HepG2 (cell line): ENCODE results near the gene MOGAT3. TPM values are rescaled to one million over a fixed set of nuclear protein-coding genes. Genes with fewer than 3 reads are reported as not detected.

Experiments
- ATAC-seq: fragments of 200-7000 bp; cut with Tn5 transposase; 3 replicates; pipeline ENCODE4 v1.9.1; 2020; ENCODE audit warnings: mild to moderate bottlenecking, moderate library complexity
- BruUV-seq: library from RNA; stranded (reverse); fragments of 400-500 nt; replicated peaks from 2 replicates; lab custom pipeline; 2021; lab: Mats Ljungman, UMichigan
- CTCF ChIA-PET: fragments of 300-600 bp; formaldehyde crosslinking; extraction: SDS; loops from one replicate; lab custom pipeline; 2021; ENCODE audit warnings: low total read pairs, inconsistent platforms, low intra/inter-chr PET ratio; lab: Yijun Ruan, JAX
- POLR2A ChIA-PET: fragments of 350-600 bp; sonication (Branson Sonifier 250); formaldehyde crosslinking; loops from one replicate; lab custom pipeline; 2020; ENCODE audit warnings: antibody characterized with exemption, inconsistent platforms; lab: Yijun Ruan, JAX
- DNase-seq: peaks from one replicate; pipeline ENCODE4 v3.0.0-alpha.2; 2015; ENCODE audit warnings: low spot score
- FAIRE-seq: peaks from 3 replicates; lab custom pipeline; 2011; peaks lifted over from hg19 to GRCh38; lab: Jason Lieb, UNC
- H2AFZ ChIP-seq: one replicate; pipeline ENCODE4 v1.6.1; 2011; ENCODE audit warnings: low read length, inconsistent platforms
- H3K27ac ChIP-seq: fragments of 300-600 bp; 3 replicates; pipeline ENCODE4 v1.8.0; 2011; ENCODE audit warnings: mixed run types, mild to moderate bottlenecking, mixed read lengths, low read length, inconsistent platforms; ENCODE audit not compliant: insufficient read depth; ENCODE audit errors: extremely low read length
- H3K27me3 ChIP-seq, 2 experiments: fragments of 200-600 bp in 1 of 2; 2 replicates in 1 of 2; 3 replicates in 1 of 2; pipeline versions ENCODE4 v1.6.0 to v1.8.0; 2011; ENCODE audit warnings: low read length in 2 of 2, mild to moderate bottlenecking in 2 of 2, moderate library complexity in 2 of 2, inconsistent platforms in 1 of 2; ENCODE audit not compliant: insufficient read depth in 2 of 2, control insufficient read depth in 1 of 2
- H3K36me3 ChIP-seq, 2 experiments: fragments of 200-600 bp in 1 of 2; replicated peaks in 1 of 2; 2 replicates in 1 of 2; 3 replicates in 1 of 2; pipeline versions ENCODE4 v1.5.1 to v1.8.0; 2011; ENCODE audit warnings: low read length in 2 of 2, inconsistent platforms in 1 of 2; ENCODE audit not compliant: insufficient read depth in 2 of 2, control insufficient read depth in 1 of 2
- H3K4me1 ChIP-seq: 2 replicates; pipeline ENCODE4 v1.5.1; 2012; ENCODE audit warnings: low read length, inconsistent platforms; ENCODE audit not compliant: insufficient read depth
- H3K4me2 ChIP-seq: 2 replicates; pipeline ENCODE4 v1.6.0; 2011; ENCODE audit warnings: low read depth, low read length, inconsistent platforms
- H3K4me3 ChIP-seq, 3 experiments: fragments of 200-600 bp in 1 of 3; sonication (generic), shearing (Covaris generic) in 1 of 3; replicated peaks in 1 of 3; 2 replicates each; pipeline ENCODE4 v1.5.1; 2011 to 2016; ENCODE audit warnings: low read length in 3 of 3, inconsistent platforms in 2 of 3, low read depth in 2 of 3, mild to moderate bottlenecking in 2 of 3, control low read depth in 1 of 3, mixed read lengths in 1 of 3; ENCODE audit not compliant: insufficient read depth in 1 of 3
- H3K79me2 ChIP-seq: one replicate; pipeline ENCODE4 v1.6.1; 2011; ENCODE audit warnings: low read length, inconsistent platforms; ENCODE audit not compliant: insufficient read depth
- H3K9ac ChIP-seq: 2 replicates; pipeline ENCODE4 v1.6.0; 2011; ENCODE audit warnings: mild to moderate bottlenecking, low read depth, low read length, inconsistent platforms; ENCODE audit not compliant: insufficient read depth
- H3K9me3 ChIP-seq: 2 replicates; pipeline ENCODE4 v1.5.1; 2012; ENCODE audit warnings: mild to moderate bottlenecking, low read length
- H4K20me1 ChIP-seq: 2 replicates; pipeline ENCODE4 v1.6.0; 2011; ENCODE audit warnings: inconsistent platforms, mild to moderate bottlenecking, low read length, moderate library complexity; ENCODE audit not compliant: insufficient read depth
- BORCS8-MEF2B ChIP-seq: sonication (generic); formaldehyde crosslinking; IDR thresholded peaks from 2 replicates; pipeline ENCODE4 v1.8.0; 2022; ENCODE audit warnings: mild to moderate bottlenecking, missing genetic modification reagents
- KLF15 ChIP-seq: sonication (generic); formaldehyde crosslinking; IDR thresholded peaks from 2 replicates; pipeline ENCODE4 v1.8.1; 2023; ENCODE audit warnings: borderline replicate concordance, mild to moderate bottlenecking, inconsistent platforms, missing genetic modification reagents, mixed read lengths
- LRRFIP1 ChIP-seq: sonication (generic); formaldehyde crosslinking; conservative IDR thresholded peaks from 2 replicates; pipeline ENCODE4 v1.4.0; 2020; ENCODE audit warnings: missing genetic modification reagents
- MAFF ChIP-seq: IDR thresholded peaks from 2 replicates; pipeline ENCODE4 v1.6.1; 2011; ENCODE audit warnings: low read depth, low read length, improper control_type of control experiment
- MAFK ChIP-seq, 2 experiments: IDR thresholded peaks in 1 of 2; conservative IDR thresholded peaks in 1 of 2; 2 replicates each; pipeline ENCODE4 v1.6.1; 2011; ENCODE audit warnings: improper control_type of control experiment in 2 of 2, low read length in 2 of 2
- PCBP2 ChIP-seq: fragments of 200-400 bp; formaldehyde crosslinking; optimal IDR thresholded peaks from 2 replicates; pipeline ENCODE3; 2018; ENCODE audit warnings: low read length, low read depth; ENCODE audit not compliant: poor library complexity, severe bottlenecking
- ZBTB44 ChIP-seq: sonication (generic); formaldehyde crosslinking; IDR thresholded peaks from 2 replicates; pipeline ENCODE4 v1.4.0; 2020; ENCODE audit warnings: missing genetic modification reagents
- ZNF207 ChIP-seq: fragments of 450-650 bp; IDR thresholded peaks from 2 replicates; pipeline ENCODE4 v1.6.1; 2016; ENCODE audit warnings: antibody characterized with exemption, borderline replicate concordance
- ZNF441 ChIP-seq: sonication (generic); formaldehyde crosslinking; IDR thresholded peaks from 2 replicates; pipeline ENCODE4 v1.7.0; 2021; ENCODE audit warnings: missing genetic modification reagents, borderline replicate concordance
- WGBS: methylation state at CpG from one replicate; pipeline ENCODE4 v1.1.6; 2017; ENCODE audit warnings: low lambda C conversion rate; 5-methylcytosine and 5-hydroxymethylcytosine counted together
- in situ Hi-C: cut with HindIII; loops from 2 replicates; pipeline ENCODE4 v1.10.0; 2017; ENCODE audit warnings: low pct_unique_long_range_greater_than_20kb; ENCODE audit not compliant: extremely low pct_ligation_motif_present
- intact Hi-C: fragments of 100-400 bp; cut with micrococcal nuclease; formaldehyde crosslinking; loops from one replicate; pipeline ENCODE4 v1.10.0; 2022; ENCODE audit not compliant: unreplicated experiment
- polyA plus RNA-seq, 8 experiments: library from polyadenylated mRNA; depleted of rRNA in 3 of 8; stranded (reverse) in 7 of 8; unstranded in 1 of 8; fragments of >200 nt; fragmentation: Illumina TruSeq in 4 of 8; extraction: Trizol in 4 of 8; gene quantifications; 2 replicates each; pipeline versions ENCODE4 v1.2.1 to v1.2.3, GENCODE V29; 2011 to 2016; ENCODE audit warnings: low read depth in 4 of 8, missing spikeins in 1 of 8, mixed read lengths in 1 of 8; ENCODE audit not compliant: insufficient read depth in 1 of 8
- total RNA-seq, 5 experiments: library from RNA; depleted of rRNA; stranded (reverse); fragments of >200 nt; fragmentation: Illumina TruSeq; extraction: Trizol; gene quantifications; 2 replicates each; pipeline ENCODE4 v1.2.3, GENCODE V29; 2016; ENCODE audit warnings: low read depth in 1 of 5
- TF ChIP-seq, protein P1 (sequence below): sonication (generic); formaldehyde crosslinking; IDR thresholded peaks from 2 replicates; pipeline ENCODE4 v1.5.1; 2020; ENCODE audit warnings: mild to moderate bottlenecking, missing genetic modification reagents, borderline replicate concordance

The MOGAT3 gene
- total and polyA plus RNA-seq, 2 of the 13 experiments (the other 11 are each of a cell fraction or from before 2014, with no cell fraction given) = 22.5 to 30.5 TPM

- no TSS peak for BruUV-seq
- Histone ChIP-seq H3K36me3 (peaks cover 0 to 14% of the 10 kb centered on the region in 2 experiments), H3K4me1 (peaks cover 20% of the 10 kb centered on the region), H3K9ac (no peak overlapping the region), H3K27me3 (no peaks in the 10 kb centered on the region), H4K20me1 (no peaks in the 10 kb centered on the region), H3K79me2 (peaks cover 8% of the 10 kb centered on the region), H3K27ac (no peak overlapping the region), H3K4me2 (no peak overlapping the region), H3K4me3 (no peak overlapping the region), H3K9me3 (no peaks in the 10 kb centered on the region), H2AFZ (no peak overlapping the region)
- ATAC-seq = no peak
- TF ChIP-seq ZBTB44 (CRISPR knock-in tag) (no peak), KLF15 (no peak), MAFK (conservative IDR thresholded peaks at IDR 0.05 in 1 of 2, IDR thresholded peaks at IDR 0.05 in 1 of 2; ENCODE audit: low read length in 2 of 2) (peak; percentile 19 to 44; a peak in 2 of 4 replicates), MAFF (0 out of 2 replicates have a peak, but pooled peaks have one; percentile 9), BORCS8-MEF2B (no peak), PCBP2 (no peak), ZNF207 (no peak), ZNF441 (no peak), LRRFIP1 (CRISPR knock-in tag) (no peak)
- TF ChIP-seq, protein P1, sequence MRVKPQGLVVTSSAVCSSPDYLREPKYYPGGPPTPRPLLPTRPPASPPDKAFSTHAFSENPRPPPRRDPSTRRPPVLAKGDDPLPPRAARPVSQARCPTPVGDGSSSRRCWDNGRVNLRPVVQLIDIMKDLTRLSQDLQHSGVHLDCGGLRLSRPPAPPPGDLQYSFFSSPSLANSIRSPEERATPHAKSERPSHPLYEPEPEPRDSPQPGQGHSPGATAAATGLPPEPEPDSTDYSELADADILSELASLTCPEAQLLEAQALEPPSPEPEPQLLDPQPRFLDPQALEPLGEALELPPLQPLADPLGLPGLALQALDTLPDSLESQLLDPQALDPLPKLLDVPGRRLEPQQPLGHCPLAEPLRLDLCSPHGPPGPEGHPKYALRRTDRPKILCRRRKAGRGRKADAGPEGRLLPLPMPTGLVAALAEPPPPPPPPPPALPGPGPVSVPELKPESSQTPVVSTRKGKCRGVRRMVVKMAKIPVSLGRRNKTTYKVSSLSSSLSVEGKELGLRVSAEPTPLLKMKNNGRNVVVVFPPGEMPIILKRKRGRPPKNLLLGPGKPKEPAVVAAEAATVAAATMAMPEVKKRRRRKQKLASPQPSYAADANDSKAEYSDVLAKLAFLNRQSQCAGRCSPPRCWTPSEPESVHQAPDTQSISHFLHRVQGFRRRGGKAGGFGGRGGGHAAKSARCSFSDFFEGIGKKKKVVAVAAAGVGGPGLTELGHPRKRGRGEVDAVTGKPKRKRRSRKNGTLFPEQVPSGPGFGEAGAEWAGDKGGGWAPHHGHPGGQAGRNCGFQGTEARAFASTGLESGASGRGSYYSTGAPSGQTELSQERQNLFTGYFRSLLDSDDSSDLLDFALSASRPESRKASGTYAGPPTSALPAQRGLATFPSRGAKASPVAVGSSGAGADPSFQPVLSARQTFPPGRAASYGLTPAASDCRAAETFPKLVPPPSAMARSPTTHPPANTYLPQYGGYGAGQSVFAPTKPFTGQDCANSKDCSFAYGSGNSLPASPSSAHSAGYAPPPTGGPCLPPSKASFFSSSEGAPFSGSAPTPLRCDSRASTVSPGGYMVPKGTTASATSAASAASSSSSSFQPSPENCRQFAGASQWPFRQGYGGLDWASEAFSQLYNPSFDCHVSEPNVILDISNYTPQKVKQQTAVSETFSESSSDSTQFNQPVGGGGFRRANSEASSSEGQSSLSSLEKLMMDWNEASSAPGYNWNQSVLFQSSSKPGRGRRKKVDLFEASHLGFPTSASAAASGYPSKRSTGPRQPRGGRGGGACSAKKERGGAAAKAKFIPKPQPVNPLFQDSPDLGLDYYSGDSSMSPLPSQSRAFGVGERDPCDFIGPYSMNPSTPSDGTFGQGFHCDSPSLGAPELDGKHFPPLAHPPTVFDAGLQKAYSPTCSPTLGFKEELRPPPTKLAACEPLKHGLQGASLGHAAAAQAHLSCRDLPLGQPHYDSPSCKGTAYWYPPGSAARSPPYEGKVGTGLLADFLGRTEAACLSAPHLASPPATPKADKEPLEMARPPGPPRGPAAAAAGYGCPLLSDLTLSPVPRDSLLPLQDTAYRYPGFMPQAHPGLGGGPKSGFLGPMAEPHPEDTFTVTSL = no peak
- WGBS = 96% methylated on average over 14 of the region's 14 CpGs
- POLR2A ChIA-PET = interaction anchor here (0.6 to 1.2 kb wide), 2 partner anchors 9 to 17 kb away, joined by 3 to 4 read pairs; partner anchors contain the start of gene VGF
- no peak for FAIRE-seq
- in situ Hi-C loops (no loop called here), intact Hi-C loops (no loop called here)
- no peak for DNase-seq
- CTCF ChIA-PET = no interaction called here
These were observed 43.8 kb downstream of the MOGAT3 start for GRCh38 chr7:101156866-101157589.
